Adrenal gland (tissue), 12 donors: ENCODE data around the gene BACE1. TPM values are rescaled to one million over a fixed set of nuclear protein-coding genes. Genes with fewer than 3 reads are reported as not detected.

Experiments
- DNase-seq, 7 donors: peaks; one replicate each; pipeline ENCODE4 v3.0.0-alpha.2; 2019 to 2020
- H3K27ac ChIP-seq, 5 donors: fragments of 200-600 bp; sonication (generic) in 4 of 5; 1 replicate in 3 of 5; 2 replicates in 2 of 5; pipeline versions ENCODE4 v1.5.1 to v1.8.0; 2016 to 2020; ENCODE audit warnings: mild to moderate bottlenecking in 1 of 5
- H3K27me3 ChIP-seq: fragments of 200-600 bp; 2 replicates; pipeline ENCODE4 v1.8.0; 2021
- H3K36me3 ChIP-seq, 2 donors: fragments of 200-600 bp; replicated peaks in 1 of 2; 1 replicate in 1 of 2; 2 replicates in 1 of 2; pipeline versions ENCODE4 v1.5.1 to v1.8.0; 2018 to 2022
- H3K4me1 ChIP-seq, 2 donors: fragments of 200-600 bp; replicated peaks in 1 of 2; 1 replicate in 1 of 2; 2 replicates in 1 of 2; pipeline versions ENCODE4 v1.5.1 to v1.8.0; 2018 to 2021
- H3K4me3 ChIP-seq, 4 donors: fragments of 200-600 bp; sonication (generic) in 3 of 4; one replicate each; pipeline ENCODE4 v1.5.1; 2016 to 2018
- H3K9me3 ChIP-seq, 3 donors: fragments of 200-600 bp; sonication (generic) in 1 of 3; replicated peaks in 1 of 3; 1 replicate in 2 of 3; 2 replicates in 1 of 3; pipeline versions ENCODE4 v1.5.1 to v1.8.0; 2016 to 2021
- POLR2A ChIP-seq, 2 donors: fragments of 450-650 bp; IDR thresholded peaks; one replicate each; pipeline ENCODE4 v1.6.1; 2017; ENCODE audit warnings: antibody characterized with exemption in 2 of 2, mild to moderate bottlenecking in 2 of 2, moderate library complexity in 1 of 2
- WGBS, 4 donors: extraction: QIAGEN DNeasy Blood & Tissue Kit in 2 of 4; methylation state at CpG; one replicate each; pipeline versions ENCODE4 v1.1.5 to v1.1.7; 2013 to 2017; 5-methylcytosine and 5-hydroxymethylcytosine counted together
- intact Hi-C, 2 donors: fragments of 100-400 bp; cut with DNase I; formaldehyde crosslinking; loops; one replicate each; pipeline versions ENCODE4 v1.14.1 to v1.15.0; 2022 to 2023
- polyA plus RNA-seq, 3 donors: library from polyadenylated mRNA; stranded (reverse); fragments of 200-250 nt in 2 of 3; fragments of 350-450 nt in 1 of 3; fragmentation: Illumina TruSeq in 1 of 3; extraction: RNeasy Lipid Tissue Mini Kit (QIAGEN cat#74804) in 1 of 3; gene quantifications; one replicate each; pipeline ENCODE4 v1.2.3, GENCODE V29; 2013 to 2014
- total RNA-seq, 9 donors: library from RNA; depleted of rRNA in 4 of 9; stranded (reverse); fragments of >200 nt in 4 of 9; fragments of 120-200 nt in 1 of 9; fragmentation: NEBNext Ultra II Directional in 1 of 9; extraction: Animal tissue kit (Norgen Biotek cat#: 25700) in 1 of 9; gene quantifications; one replicate each; pipeline versions ENCODE4 v1.1.0 to v1.2.4, GENCODE V29; 2013 to 2023
- TF ChIP-seq, protein P1 (sequence below), 6 experiments: fragments of 450-650 bp in 4 of 6; fragments of 200-600 bp in 2 of 6; sonication (generic) in 1 of 6; IDR thresholded peaks; 1 replicate in 5 of 6; 2 replicates in 1 of 6; pipeline versions ENCODE4 v1.5.1 to v1.8.0; 2016 to 2021; ENCODE audit warnings: antibody characterized with exemption in 6 of 6, mild to moderate bottlenecking in 2 of 6, moderate library complexity in 1 of 6
- donor health status: healthy with polysubstance abuse.
- donor health status: Bipolar disorder and iron deficiency.
- donor health status: DM: yes; HTN: yes; CAD: no.
- donor health status: DM: no; HTN: no; CAD: no.
- donor health status: DM: no; HTN: no; CAD: no.
- donor health status: DM: yes; HTN: yes; CAD: no.

BACE1 gene
- total and polyA plus RNA-seq, 12 donors = 9.5 to 69.1 (median 39.7) TPM

DNA sequence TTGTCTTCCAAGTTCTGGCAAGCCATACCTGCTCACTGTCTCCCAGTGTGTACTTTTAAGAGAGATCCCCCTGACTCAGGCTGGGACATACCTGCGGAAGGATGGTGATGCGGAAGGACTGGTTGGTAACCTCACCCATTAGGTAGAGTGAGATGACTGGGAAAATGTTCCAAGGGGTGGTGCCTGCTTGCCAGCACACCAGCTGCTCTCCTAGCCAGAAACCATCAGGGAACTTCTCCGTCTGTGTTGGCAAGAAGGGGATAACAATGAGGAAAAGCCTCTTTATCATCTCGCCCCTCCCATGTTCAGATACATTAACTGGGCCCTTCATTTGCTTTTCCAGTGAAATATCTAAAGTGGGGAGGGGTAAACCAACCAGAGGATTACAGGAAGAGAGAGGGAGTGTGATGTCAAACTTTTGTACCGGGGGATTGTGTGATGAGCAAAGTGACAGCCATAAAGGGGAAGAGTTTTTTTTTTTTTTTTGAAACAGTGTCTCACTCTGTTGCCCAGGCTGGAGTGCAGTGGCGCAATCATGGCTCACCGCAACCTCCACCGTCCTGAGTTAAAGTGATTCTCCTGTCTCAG lies 25.2 kb downstream of the BACE1 start, which contains the start of gene BACE1-AS:
TSS of gene BACE1-AS (plus strand) at position 538 of the 588 bp plus-strand sequence.
- H3K36me3 ChIP-seq = peaks cover 0 to 49% of the 10 kb centered on the region in 2 donors
- intact Hi-C loops = no loop called here

DNA sequence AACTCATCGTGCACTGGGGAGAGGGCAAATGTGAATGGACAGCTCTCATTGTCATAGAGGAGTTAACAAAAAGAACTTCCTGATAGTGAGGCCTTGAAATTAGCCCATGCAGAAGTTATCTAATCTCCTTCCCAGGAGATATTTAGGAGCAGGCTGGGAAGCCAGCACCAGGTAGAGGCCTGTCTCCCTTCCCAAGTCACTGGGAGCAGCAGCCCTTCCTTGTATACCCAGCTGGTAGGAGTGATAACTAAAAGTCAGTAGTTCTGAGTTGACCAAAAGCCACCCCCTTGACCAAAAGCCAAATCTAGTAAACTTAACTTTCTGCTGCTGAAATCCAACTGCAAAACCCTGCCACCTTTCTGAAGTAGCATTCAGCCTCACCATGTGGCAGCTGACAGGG lies 26.3 kb downstream of the BACE1 start:
- peaks cover 0 to 57% of the 10 kb centered on the region in 2 donors for H3K36me3 ChIP-seq
- no peak for TF ChIP-seq POLR2A (IDR thresholded peaks at IDR 0.05)
- TF ChIP-seq, protein P1, sequence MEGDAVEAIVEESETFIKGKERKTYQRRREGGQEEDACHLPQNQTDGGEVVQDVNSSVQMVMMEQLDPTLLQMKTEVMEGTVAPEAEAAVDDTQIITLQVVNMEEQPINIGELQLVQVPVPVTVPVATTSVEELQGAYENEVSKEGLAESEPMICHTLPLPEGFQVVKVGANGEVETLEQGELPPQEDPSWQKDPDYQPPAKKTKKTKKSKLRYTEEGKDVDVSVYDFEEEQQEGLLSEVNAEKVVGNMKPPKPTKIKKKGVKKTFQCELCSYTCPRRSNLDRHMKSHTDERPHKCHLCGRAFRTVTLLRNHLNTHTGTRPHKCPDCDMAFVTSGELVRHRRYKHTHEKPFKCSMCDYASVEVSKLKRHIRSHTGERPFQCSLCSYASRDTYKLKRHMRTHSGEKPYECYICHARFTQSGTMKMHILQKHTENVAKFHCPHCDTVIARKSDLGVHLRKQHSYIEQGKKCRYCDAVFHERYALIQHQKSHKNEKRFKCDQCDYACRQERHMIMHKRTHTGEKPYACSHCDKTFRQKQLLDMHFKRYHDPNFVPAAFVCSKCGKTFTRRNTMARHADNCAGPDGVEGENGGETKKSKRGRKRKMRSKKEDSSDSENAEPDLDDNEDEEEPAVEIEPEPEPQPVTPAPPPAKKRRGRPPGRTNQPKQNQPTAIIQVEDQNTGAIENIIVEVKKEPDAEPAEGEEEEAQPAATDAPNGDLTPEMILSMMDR (IDR thresholded peaks at IDR 0.05) = no peak
- 44 to 81% (median 53%) methylated on average over 1 of the region's 1 CpG; no CpG with 5 or more reads in 1 of the 4 donors for WGBS, 4 donors
- no peak overlapping the region for H3K4me3 ChIP-seq
- DNase-seq = no peak
- H3K27me3 ChIP-seq = no peaks in the 10 kb centered on the region
- H3K4me1 ChIP-seq = no peaks in the 10 kb centered on the region
- H3K9me3 ChIP-seq = no peaks in the 10 kb centered on the region
- H3K27ac ChIP-seq = no peak overlapping the region
- intact Hi-C loops = no loop called here

More for the DNA sequence above, 25.2 kb downstream of the BACE1 start, which contains the start of gene BACE1-AS:
- Histone ChIP-seq H3K27ac (no peak within 1 kb of the TSS), H3K27me3 (no peaks in the 10 kb centered on the region), H3K4me1 (no peaks in the 10 kb centered on the region), H3K4me3 (no peak within 1 kb of the TSS), H3K9me3 (no peaks in the 10 kb centered on the region)
- peak in 1 of 7 donors; percentile 39 for DNase-seq
- TF ChIP-seq, protein P1 (IDR thresholded peaks at IDR 0.05) = no peak
- 92 to 99% (median 93%) methylated on average over 8 of the region's 8 CpGs for WGBS, 4 donors

DNA sequence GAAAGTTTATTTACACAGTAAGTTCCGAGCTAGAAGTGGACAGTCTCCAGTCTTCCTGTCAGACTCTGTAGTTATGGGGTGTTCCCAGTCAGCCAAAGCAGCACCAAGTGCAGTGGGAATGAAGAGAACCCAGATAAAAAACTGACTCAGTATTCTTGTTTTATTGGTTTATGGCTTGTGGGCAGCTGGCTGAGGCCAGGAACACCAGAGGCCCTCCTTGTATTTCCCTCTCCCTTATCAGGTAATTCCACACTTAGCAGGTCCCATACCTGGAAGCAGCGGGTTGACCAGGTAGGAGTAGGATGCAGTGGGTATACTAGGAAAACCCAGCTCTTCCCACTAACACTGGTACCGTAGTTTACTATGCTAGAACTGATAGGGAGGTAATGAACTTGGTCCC lies 28.4 kb downstream of the BACE1 start:
- TF ChIP-seq, protein P1 (IDR thresholded peaks at IDR 0.05) = no peak
- no peak for TF ChIP-seq POLR2A (IDR thresholded peaks at IDR 0.05)
- Histone ChIP-seq H3K27ac (no peak overlapping the region), H3K36me3 (peaks cover 0 to 59% of the 10 kb centered on the region in 2 donors), H3K4me3 (no peak overlapping the region), H3K27me3 (no peaks in the 10 kb centered on the region), H3K9me3 (no peaks in the 10 kb centered on the region), H3K4me1 (no peaks in the 10 kb centered on the region)
- no peak for DNase-seq
- 89 to 96% (median 91%) methylated on average over 3 of the region's 3 CpGs for WGBS, 4 donors
- intact Hi-C loops = no loop called here

DNA sequence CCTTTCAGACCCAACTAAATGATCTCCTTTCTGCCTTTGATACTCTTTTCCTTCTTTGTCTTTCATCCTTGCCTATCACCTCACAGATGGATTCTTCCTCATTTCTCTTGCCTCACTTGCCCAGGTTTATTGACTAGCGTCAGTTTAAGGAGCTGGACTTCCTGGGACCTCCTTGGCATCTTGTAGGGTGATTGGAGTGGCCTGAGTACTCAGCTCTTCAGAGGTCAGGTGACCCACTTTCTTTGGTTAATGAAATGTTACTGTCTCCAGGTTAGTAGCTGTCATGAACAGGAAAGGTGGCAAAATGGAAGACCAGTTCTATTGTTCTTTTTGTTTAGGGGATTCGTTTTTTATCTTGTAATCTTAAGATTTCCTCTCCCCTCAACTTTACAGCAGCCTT lies 29.5 kb downstream of the BACE1 start:
- Histone ChIP-seq H3K36me3 (peaks cover 0 to 67% of the 10 kb centered on the region in 2 donors), H3K9me3 (no peaks in the 10 kb centered on the region), H3K4me1 (no peaks in the 10 kb centered on the region), H3K4me3 (no peak overlapping the region), H3K27me3 (no peaks in the 10 kb centered on the region), H3K27ac (no peak overlapping the region)
- intact Hi-C loops = no loop called here
- no peak for DNase-seq
- 76 to 81% (median 79%) methylated on average over 2 of the region's 2 CpGs for whole genome bisulfite sequencing, 4 donors
- TF ChIP-seq, protein P1 (IDR thresholded peaks at IDR 0.05) = no peak
- TF ChIP-seq POLR2A (IDR thresholded peaks at IDR 0.05) = no peak
